Measurements from ENCODE around the gene METTL16. TPM values are rescaled to one million over a fixed set of nuclear protein-coding genes. Genes with fewer than 3 reads are reported as not detected.

The METTL16 gene
- total and polyA plus RNA-seq, 2 of the 4 experiments (the other 2 are of a cell fraction): 11.8 to 15.4 TPM

GRCh38 chr17:2485970-2486369, 25.7 kb downstream of the METTL16 start:
- POLR2A ChIA-PET (ENCODE audit: unreplicated experiment): no interaction called here
- Histone ChIP-seq H2BK15ac (ENCODE audit: low read depth, low read length) (no peak overlapping the region), H3K79me1 (ENCODE audit: low read depth in 1 of 2, low read length in 2 of 2) (peaks cover 27 to 50% of the 10 kb centered on the region in 2 experiments), H3K27me3 (ENCODE audit: control insufficient read depth, insufficient read depth, low read length) (no peaks in the 10 kb centered on the region), H3K23ac (ENCODE audit: low read depth, low read length) (no peak overlapping the region), H3K36me3 (ENCODE audit: control insufficient read depth, insufficient read depth, low read length) (no peaks in the 10 kb centered on the region), H2BK5ac (ENCODE audit: low read depth, low read length, poor library complexity, severe bottlenecking) (no peak overlapping the region), H3K4me2 (ENCODE audit: low read depth, low read length) (peak overlapping the region; percentile 36; the same call in 1 of the 2 replicates), H3K9ac (ENCODE audit: low read depth, low read length) (no peak overlapping the region), H3K18ac (ENCODE audit: low read depth, low read length) (no peak overlapping the region), H2BK20ac (ENCODE audit: low read depth, low read length) (peak overlapping the region; percentile 11; the same call in 1 of the 2 replicates), H2BK120ac (ENCODE audit: low read depth, low read length) (no peak overlapping the region), H4K91ac (ENCODE audit: insufficient read depth, low read depth, low read length) (no peak overlapping the region), H2AK9ac (replicated peaks; ENCODE audit: low read depth, low read length, poor library complexity) (no peak overlapping the region), H3K27ac (ENCODE audit: insufficient read depth, low read length) (no peak overlapping the region), H3K9me3 (ENCODE audit: control insufficient read depth, insufficient read depth, low read length) (no peaks in the 10 kb centered on the region), H3K14ac (replicated peaks; ENCODE audit: low read depth, low read length) (0 out of 2 replicates have a peak overlapping the region, but pooled peaks have one; percentile 52), H4K5ac (ENCODE audit: low read depth, low read length) (peak overlapping the region; percentile 12; the same call in 1 of the 2 replicates), H3K9me1 (ENCODE audit: insufficient read depth, low read length) (peaks cover 4% of the 10 kb centered on the region), H4K8ac (ENCODE audit: low read depth in 2 of 2, low read length in 2 of 2) (no peak overlapping the region), H2AK5ac (ENCODE audit: low read depth, low read length) (peak overlapping the region; percentile 13; the same call in 1 of the 2 replicates), H3K4ac (ENCODE audit: low read depth, low read length) (peak overlapping the region; percentile 42; the same call in 1 of the 2 replicates), H3K4me1 (ENCODE audit: control insufficient read depth, insufficient read depth, low read length) (peaks cover 8% of the 10 kb centered on the region), H2AFZ (replicated peaks; ENCODE audit: low read length, poor library complexity) (no peak overlapping the region), H3K56ac (ENCODE audit: extremely low read depth, insufficient read depth, low read length) (no peak overlapping the region), H3K4me3 (ENCODE audit: insufficient read depth, low read depth, low read length) (no peak overlapping the region), H4K20me1 (ENCODE audit: insufficient read depth, low read length) (peaks cover 6% of the 10 kb centered on the region; the same call in 1 of the 2 replicates)
- in situ Hi-C loops (cut with MboI; ENCODE audit: low sequenced_read_pairs) (no loop called here), dilution Hi-C loops (cut with HindIII; ENCODE audit: low sequenced_read_pairs, unreplicated experiment) (no loop called here), intact Hi-C loops (cut with micrococcal nuclease) (no loop called here)
- CTCF ChIA-PET: interaction anchor here (0.6 to 0.7 kb wide), 2 partner anchors 13 to 54 kb away, joined by 3 read pairs; no protein-coding TSS in a partner anchor
- ATAC-seq (ENCODE audit: low read depth) (no peak), DNase-seq (no peak)
- 96% methylated on average over 3 of the region's 10 CpGs; no CpG with 5 or more reads in 1 of the 2 experiments for WGBS, 2 experiments (ENCODE audit: extremely low coverage in 2 of 2, insufficient read length in 1 of 2)
- no TSS peak for BruUV-seq (replicated peaks)
- TF ChIP-seq SMC3 (IDR thresholded peaks at IDR 0.05; ENCODE audit: low read depth, low read length): no peak
- no peak for TF ChIP-seq MAZ (IDR thresholded peaks at IDR 0.05; ENCODE audit: borderline replicate concordance, low read depth, low read length)
- no peak for TF ChIP-seq USF2 (IDR thresholded peaks at IDR 0.05; ENCODE audit: low read depth, low read length)
- TF ChIP-seq RCOR1 (IDR thresholded peaks at IDR 0.05; ENCODE audit: insufficient replicate concordance, low read length): no peak
- TF ChIP-seq RFX5 (IDR thresholded peaks at IDR 0.05; ENCODE audit: low read depth, low read length): no peak
- no peak for TF ChIP-seq CEBPB (IDR thresholded peaks at IDR 0.05; ENCODE audit: low read depth, low read length)
- no peak for TF ChIP-seq FOS (IDR thresholded peaks at IDR 0.05; ENCODE audit: low read depth, low read length)
- TF ChIP-seq POLR2A (IDR thresholded peaks at IDR 0.05; ENCODE audit: low read depth, low read length): no peak
- TF ChIP-seq, protein P1, sequence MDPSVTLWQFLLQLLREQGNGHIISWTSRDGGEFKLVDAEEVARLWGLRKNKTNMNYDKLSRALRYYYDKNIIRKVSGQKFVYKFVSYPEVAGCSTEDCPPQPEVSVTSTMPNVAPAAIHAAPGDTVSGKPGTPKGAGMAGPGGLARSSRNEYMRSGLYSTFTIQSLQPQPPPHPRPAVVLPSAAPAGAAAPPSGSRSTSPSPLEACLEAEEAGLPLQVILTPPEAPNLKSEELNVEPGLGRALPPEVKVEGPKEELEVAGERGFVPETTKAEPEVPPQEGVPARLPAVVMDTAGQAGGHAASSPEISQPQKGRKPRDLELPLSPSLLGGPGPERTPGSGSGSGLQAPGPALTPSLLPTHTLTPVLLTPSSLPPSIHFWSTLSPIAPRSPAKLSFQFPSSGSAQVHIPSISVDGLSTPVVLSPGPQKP (IDR thresholded peaks at IDR 0.05; ENCODE audit: borderline replicate concordance, low read depth, low read length): no peak
- no peak for TF ChIP-seq NFE2L2 (IDR thresholded peaks at IDR 0.05; ENCODE audit: low read depth, low read length)
- TF ChIP-seq MAFK (IDR thresholded peaks at IDR 0.05; ENCODE audit: low read depth, low read length): no peak
- TF ChIP-seq, protein P2, sequence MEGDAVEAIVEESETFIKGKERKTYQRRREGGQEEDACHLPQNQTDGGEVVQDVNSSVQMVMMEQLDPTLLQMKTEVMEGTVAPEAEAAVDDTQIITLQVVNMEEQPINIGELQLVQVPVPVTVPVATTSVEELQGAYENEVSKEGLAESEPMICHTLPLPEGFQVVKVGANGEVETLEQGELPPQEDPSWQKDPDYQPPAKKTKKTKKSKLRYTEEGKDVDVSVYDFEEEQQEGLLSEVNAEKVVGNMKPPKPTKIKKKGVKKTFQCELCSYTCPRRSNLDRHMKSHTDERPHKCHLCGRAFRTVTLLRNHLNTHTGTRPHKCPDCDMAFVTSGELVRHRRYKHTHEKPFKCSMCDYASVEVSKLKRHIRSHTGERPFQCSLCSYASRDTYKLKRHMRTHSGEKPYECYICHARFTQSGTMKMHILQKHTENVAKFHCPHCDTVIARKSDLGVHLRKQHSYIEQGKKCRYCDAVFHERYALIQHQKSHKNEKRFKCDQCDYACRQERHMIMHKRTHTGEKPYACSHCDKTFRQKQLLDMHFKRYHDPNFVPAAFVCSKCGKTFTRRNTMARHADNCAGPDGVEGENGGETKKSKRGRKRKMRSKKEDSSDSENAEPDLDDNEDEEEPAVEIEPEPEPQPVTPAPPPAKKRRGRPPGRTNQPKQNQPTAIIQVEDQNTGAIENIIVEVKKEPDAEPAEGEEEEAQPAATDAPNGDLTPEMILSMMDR (conservative IDR thresholded peaks at IDR 0.05; ENCODE audit: low read depth, low read length): no peak
- no peak for TF ChIP-seq CHD1 (IDR thresholded peaks at IDR 0.05; ENCODE audit: low read depth, low read length)
- no peak for TF ChIP-seq RAD21 (IDR thresholded peaks at IDR 0.05; ENCODE audit: low read length)
- no peak for TF ChIP-seq BHLHE40 (IDR thresholded peaks at IDR 0.05; ENCODE audit: low read depth, low read length)
